Measurements from ENCODE around the gene INHBB.

- TF ChIP-seq CTCF (IDR thresholded peaks at IDR 0.05), result no peak
- TF ChIP-seq ZFX (IDR thresholded peaks at IDR 0.05; ENCODE audit: borderline replicate concordance), result no peak
Measured at GRCh38 chr2:120314690-120315366, 31.1 kb upstream of the INHBB start.
